NCI-H2171 (cell line): ENCODE data around the gene RNF145.
"Not testable (repeated sequence)": the region's sequence is repeated elsewhere in the genome, so short reads cannot be mapped to it uniquely, and the experiment has no call there.

Experiments
- DNase-seq: peaks from one replicate; lab custom pipeline; 2025; lab: John Stamatoyannopoulos, UW

Gene RNF145

GRCh38 chr5:159209438-159210209 is at the start of gene RNF145:
TSS of gene RNF145 (minus strand) at chr5:159209553. CDS start at chr5:159203617, 5,936 bp downstream.
- peak; percentile 71 for DNase-seq

- no peak for DNase-seq
These were observed 49.0 kb upstream of the RNF145 start for GRCh38 chr5:159258361-159258760.

GRCh38 chr5:159257629-159258283 is 48.4 kb upstream of the RNF145 start:
- DNase-seq = no peak

DNA sequence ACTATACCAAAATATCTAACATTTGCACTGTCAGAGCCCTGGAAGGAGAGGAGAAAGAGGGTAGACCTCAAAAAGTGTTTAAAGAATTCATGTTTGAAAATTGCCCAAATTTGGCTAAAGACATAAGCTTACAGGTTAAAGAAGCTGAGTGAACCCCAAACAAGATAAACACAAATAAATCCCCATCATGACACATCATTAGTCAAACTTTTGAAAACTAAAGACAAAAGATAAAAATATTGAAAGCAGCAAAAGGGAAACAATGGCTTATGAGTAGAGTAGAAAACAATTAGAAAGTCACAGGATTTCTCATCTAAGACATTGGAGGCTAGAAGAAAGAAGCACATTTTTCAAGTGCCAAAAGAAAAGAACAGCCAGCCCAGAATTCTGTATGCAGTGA is 47.7 kb upstream of the RNF145 start:
- no peak for DNase-seq

DNA sequence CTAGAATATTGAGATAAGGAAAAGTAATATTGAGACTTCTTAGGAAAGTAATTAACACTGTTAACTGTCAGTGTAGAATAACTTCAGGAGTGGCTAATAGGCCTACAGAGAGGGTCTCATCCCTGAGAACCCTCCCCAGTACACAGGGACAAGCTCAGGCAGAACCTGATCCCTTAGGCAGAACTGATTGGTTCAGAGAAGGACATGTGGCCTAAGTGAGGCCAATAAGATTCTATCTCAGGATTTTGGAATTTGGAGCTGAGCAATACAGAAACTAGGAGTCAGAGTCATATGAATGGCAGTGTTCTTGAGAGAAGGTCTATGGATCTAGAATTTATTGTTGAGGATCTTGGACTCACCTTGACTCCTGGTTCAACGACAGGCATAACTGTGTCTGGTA is 42.8 kb upstream of the RNF145 start:
- DNase-seq = no peak

DNA sequence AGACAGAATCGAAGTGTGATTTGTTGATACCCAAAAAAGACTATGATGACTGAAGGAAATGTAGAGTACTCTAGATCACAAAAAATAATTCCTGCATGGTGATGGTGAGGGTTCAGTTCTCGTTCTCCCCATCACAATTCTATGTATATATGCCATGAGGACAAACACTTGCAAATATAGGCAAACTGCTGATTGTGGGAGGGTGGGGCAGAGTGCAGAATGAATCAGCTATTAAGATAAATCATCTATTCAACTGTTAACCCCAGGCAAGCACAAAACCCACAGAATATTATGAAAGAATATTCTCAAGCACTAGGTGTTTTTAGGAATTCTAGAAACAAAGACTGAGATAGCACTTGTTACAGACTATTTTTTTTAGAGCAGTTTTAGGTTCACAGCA is 39.8 kb upstream of the RNF145 start:
- no peak for DNase-seq

- DNase-seq = no peak
These were observed 35.5 kb upstream of the RNF145 start for GRCh38 chr5:159244890-159245289.

- no peak for DNase-seq
These were observed 34.8 kb upstream of the RNF145 start for GRCh38 chr5:159244163-159244562.

GRCh38 chr5:159243385-159243784 is 34.0 kb upstream of the RNF145 start:
- no peak for DNase-seq

GRCh38 chr5:159242656-159243055 is 33.3 kb upstream of the RNF145 start:
- DNase-seq = no peak

GRCh38 chr5:159241946-159242552 is 32.7 kb upstream of the RNF145 start:
- DNase-seq = no peak

DNA sequence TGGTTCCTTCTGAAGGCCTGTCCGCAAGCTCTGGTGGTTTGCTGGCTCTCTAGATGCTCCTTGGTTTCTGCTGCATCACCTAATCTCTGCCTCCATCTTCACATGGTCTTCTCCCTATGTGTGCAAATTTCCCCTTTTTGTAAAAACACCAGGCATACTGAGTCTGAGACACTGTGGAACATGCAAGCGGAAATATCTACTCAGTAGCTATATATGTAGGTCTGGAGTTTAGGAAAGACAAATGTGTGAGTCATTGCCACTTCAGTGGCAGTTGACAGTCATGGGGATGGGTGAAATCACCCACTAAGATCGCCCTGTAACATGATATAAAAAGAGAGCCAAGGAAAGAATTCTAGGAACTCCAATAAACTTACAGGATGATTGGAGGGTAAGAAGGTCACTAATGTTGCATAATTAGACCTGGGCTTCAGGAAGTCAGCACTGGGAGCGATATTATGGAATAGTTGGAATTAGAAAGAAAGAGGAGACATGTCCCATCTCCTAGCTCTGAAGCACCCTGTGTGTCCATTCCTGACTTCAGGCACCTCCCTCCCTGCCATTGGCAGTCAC is 31.0 kb upstream of the RNF145 start:
- DNase-seq = no peak

GRCh38 chr5:159235871-159236520 is 26.6 kb upstream of the RNF145 start:
- not testable (repeated sequence) for DNase-seq

GRCh38 chr5:159231167-159231566 is 21.8 kb upstream of the RNF145 start:
- no peak for DNase-seq

DNA sequence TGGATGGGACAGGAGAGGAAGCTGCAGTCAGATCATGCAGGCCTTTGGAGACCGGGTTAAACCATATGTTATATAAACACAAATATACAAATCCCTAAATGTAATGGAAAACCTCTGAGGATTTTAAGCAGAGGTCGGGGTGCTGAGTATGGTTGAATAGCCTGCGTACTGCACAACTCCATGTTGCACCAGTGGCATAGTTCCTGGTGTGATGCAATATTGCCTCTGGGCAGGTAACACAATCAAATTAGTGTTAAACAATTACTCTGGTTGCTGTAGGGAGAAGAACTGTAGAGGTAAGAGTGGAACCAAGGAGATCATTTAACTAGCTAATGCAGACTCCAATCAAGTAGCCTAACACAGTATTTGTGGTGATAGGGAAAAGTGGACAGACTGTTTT is 21.3 kb upstream of the RNF145 start:
- DNase-seq = no peak

DNA sequence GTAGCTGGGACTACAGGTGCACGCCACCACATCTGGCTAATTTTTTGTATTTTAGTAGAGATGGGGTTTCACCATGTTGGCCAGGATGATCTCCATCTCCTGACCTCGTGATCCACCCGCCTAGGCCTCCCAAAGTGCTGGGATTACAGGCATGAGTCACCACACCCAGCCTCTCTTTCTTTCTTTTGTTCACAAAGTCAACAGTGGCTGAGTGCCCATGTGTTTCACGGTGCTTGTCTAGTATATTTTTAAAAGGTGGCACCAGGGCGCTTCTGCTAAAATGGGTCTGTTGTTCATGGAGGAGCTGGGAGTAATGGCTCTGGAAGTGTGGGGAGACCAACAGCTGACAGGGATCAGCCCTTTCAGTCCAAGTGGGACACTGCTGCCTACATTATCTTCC is 18.7 kb upstream of the RNF145 start:
- DNase-seq = not testable (repeated sequence)

- DNase-seq = no peak
These were observed 18.1 kb upstream of the RNF145 start for GRCh38 chr5:159227452-159227851.

GRCh38 chr5:159226451-159226850 is 17.1 kb upstream of the RNF145 start:
- no peak for DNase-seq

GRCh38 chr5:159224471-159224870 is 15.1 kb upstream of the RNF145 start:
- no peak for DNase-seq

GRCh38 chr5:159223469-159223868 is 14.1 kb upstream of the RNF145 start:
- no peak for DNase-seq

DNA sequence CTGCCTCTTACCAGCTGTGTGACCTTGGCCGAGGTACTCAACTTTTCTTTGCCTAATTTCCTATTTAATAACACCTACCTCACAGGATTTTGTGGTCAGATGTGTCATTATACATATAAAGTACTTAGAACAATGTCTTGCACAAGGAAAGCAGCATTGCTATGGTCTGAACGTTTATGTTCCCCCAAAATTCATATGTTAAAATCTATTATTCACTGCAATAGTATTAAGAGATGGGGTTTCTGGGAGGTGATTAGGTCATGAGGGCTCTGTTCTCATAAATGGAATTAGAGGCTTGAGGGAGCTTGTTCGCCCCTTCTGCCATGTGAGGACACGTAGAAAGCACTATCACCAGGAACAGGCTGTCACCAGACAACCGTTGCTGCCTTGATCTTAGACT is 10.9 kb upstream of the RNF145 start:
- DNase-seq = no peak

GRCh38 chr5:159218595-159219023 is 9.3 kb upstream of the RNF145 start:
- no peak for DNase-seq
